ENCODE results near the gene SMC6.

DNA sequence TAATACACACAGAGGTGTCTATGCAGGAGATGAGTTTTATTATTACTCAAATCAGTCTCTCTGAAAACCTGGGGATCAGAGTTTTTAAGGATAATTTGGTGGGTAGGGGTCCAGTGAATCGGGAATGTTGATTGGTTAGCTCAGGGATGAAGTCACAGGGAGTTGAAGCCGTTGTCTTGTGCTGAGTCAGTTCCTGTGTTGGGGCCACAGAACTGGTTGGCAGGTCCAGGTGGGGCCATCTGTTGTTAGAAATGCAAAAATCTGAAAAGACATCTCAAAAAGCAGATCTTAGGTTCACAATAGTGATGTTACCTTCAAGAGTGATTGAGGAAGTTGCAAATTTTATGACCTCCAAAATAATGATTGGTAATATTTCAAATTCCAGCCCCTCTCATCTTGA lies 126.2 kb downstream of the SMC6 start:
- TF ChIP-seq POLR2A (IDR thresholded peaks at IDR 0.05; ENCODE audit: low read depth, low read length) (no peak), TAF1 (IDR thresholded peaks at IDR 0.05; ENCODE audit: borderline replicate concordance, low read depth, low read length) (no peak)

All from GM12892 (cell line).